Measurements from ENCODE around the gene VTI1A.

VTI1A gene

DNA sequence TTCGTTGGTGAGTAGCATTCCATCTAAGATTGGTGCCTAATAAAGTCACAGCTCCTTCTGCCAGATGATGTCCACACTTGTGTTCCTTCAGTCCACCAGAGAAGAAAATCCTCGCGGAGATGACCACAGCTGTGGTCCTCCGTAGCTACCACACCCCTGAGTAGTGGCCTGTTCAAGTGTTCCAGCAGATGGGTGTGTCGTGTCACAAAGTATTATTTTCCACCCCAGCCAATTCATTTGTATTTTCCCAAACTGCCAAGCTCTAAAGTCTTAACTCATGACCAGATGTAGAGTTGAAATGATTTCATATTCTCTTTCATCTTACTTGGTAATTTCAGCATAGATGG, 251.8 kb downstream of the VTI1A start:
- no peak overlapping the region for H3K4me3 ChIP-seq (ENCODE audit: low read length)
- no peak for DNase-seq (ENCODE audit: low read depth)
- TF ChIP-seq CTCF (conservative IDR thresholded peaks at IDR 0.05; ENCODE audit: low read depth, low read length): no peak

DNA sequence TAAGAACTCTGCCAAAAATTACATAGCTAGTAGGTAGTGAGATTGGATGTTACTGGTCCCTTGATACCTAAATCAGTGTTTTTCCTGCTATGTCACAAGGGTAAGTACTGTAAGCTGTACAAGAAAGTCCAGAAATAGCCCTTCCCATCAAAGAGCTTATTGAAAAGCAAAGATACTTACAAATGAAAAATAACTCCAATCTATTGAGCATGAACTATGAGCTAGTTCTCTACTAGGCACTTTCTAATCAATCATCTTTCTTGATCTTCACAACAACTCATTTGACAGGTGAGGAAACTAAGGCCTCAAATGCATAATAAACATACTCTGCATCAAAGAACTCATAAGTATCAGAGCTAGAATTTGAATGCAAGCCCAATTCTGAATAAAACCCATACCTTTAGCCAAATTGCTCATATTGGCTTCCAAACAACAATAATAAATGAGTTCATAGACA, 253.2 kb downstream of the VTI1A start:
- no peak overlapping the region for H3K4me3 ChIP-seq (ENCODE audit: low read length)
- TF ChIP-seq CTCF (conservative IDR thresholded peaks at IDR 0.05; ENCODE audit: low read depth, low read length): no peak
- DNase-seq (ENCODE audit: low read depth): no peak

GRCh38 chr10:112701211-112701877, 254.3 kb downstream of the VTI1A start:
- no peak for TF ChIP-seq CTCF (conservative IDR thresholded peaks at IDR 0.05; ENCODE audit: low read depth, low read length)
- no peak for DNase-seq (ENCODE audit: low read depth)
- H3K4me3 ChIP-seq (ENCODE audit: low read length): no peak overlapping the region

DNA sequence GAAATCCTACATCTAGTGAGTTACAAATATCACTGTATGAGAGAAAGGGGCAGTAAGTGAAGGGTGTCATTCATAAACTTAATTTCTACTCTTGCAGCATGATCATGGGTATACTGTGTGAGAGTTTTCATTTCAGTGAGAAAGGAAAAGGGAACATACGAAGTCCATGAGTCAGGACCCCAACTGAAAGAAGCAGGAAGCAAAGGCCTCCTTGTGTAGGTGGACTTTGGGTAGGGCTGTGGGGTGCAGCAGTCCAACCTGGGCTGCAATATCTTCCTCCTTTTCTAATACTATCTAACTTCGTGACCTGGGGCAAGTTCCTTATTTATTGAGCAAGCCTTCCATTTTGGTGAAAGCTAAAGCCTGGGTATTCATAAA, 254.9 kb downstream of the VTI1A start:
- no peak overlapping the region for H3K4me3 ChIP-seq (ENCODE audit: low read length)
- no peak for DNase-seq (ENCODE audit: low read depth)
- TF ChIP-seq CTCF (conservative IDR thresholded peaks at IDR 0.05; ENCODE audit: low read depth, low read length): no peak

- no peak overlapping the region for H3K4me3 ChIP-seq (ENCODE audit: low read length)
- TF ChIP-seq CTCF (conservative IDR thresholded peaks at IDR 0.05; ENCODE audit: low read depth, low read length): no peak
- DNase-seq (ENCODE audit: low read depth): no peak
Measured at GRCh38 chr10:112706577-112706976, 259.6 kb downstream of the VTI1A start.

DNA sequence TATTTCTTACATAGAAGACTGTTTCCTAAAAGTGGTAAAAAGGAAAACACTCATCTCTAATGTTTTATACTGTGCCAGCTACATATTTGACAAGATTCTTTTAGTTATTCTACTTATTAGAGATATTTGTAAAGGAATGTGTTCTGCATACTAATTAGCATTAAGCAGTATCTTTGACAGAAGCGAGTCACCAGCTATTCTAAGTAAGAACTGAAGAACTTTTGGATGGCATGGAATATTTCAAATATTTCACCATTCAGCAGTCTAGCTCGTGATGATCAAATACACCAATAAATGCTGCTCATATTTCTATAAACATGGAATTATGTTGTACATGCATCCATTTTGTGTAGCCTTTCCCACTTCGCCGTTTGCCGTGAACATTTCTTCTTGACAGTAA, 261.4 kb downstream of the VTI1A start:
- TF ChIP-seq CTCF (conservative IDR thresholded peaks at IDR 0.05; ENCODE audit: low read depth, low read length): no peak
- DNase-seq (ENCODE audit: low read depth): no peak
- H3K4me3 ChIP-seq (ENCODE audit: low read length): no peak overlapping the region

DNA sequence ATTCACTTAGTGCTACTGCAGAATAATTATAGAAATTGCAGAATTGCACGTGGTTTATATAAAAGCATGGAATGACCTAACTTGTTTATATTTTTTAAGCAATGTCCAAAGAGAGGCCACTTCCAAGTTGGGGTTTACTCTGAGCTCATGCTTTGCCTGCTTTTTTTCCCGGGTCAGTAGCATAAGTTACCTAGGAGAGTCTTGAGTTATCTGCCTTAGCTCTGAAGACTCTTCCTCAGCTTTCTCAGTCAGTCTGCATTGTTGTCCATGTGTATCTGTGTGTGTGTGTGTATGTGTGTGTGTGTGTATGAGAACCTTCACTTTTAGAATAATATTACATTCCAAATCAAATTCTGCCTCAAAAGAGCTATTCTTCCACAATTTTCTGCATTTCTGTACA, 263.5 kb downstream of the VTI1A start:
- no peak for TF ChIP-seq CTCF (conservative IDR thresholded peaks at IDR 0.05; ENCODE audit: low read depth, low read length)
- DNase-seq (ENCODE audit: low read depth): no peak
- no peak overlapping the region for H3K4me3 ChIP-seq (ENCODE audit: low read length)
